NB4 (cell line): ENCODE measurements around the gene ZBTB42.

Experiments used
- CTCF ChIP-seq: IDR thresholded peaks from one replicate; pipeline ENCODE4 v1.5.1; 2012; ENCODE audit warnings: low read depth, low read length
- POLR2A ChIP-seq: IDR thresholded peaks from 2 replicates; pipeline ENCODE4 v1.6.1; 2011; ENCODE audit warnings: mild to moderate bottlenecking; ENCODE audit not compliant: insufficient read length; ENCODE audit errors: extremely low read depth

DNA sequence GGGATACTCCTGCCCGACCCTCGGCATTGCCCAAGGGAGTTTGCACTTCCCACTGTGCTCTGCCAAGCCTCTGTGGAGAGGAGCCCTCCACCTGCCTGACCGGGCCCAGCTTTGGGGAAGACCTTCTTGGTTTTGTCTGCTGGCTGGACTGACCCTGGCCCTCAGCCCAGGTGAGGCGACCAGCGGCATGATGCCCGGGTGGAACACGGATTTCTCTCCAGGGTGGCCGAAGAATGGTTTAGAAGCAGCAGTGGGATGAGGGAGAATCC lies 15.6 kb downstream of the ZBTB42 start:
- TF ChIP-seq CTCF: no peak
- no peak for TF ChIP-seq POLR2A
